H1 (cell line): ENCODE measurements around the gene GTF2A1L. TPM values are rescaled to one million over a fixed set of nuclear protein-coding genes. Genes with fewer than 3 reads are reported as not detected.

Source experiments
- GABPA ChIP-seq: IDR thresholded peaks from 2 replicates; pipeline ENCODE4 v1.6.1; 2011; ENCODE audit warnings: mild to moderate bottlenecking, low read length, moderate library complexity, borderline replicate concordance; ENCODE audit not compliant: insufficient read depth
- JUND ChIP-seq: IDR thresholded peaks from 2 replicates; pipeline ENCODE4 v1.6.1; 2011; ENCODE audit warnings: mild to moderate bottlenecking, improper control_type of control experiment, low read length
- SRF ChIP-seq: IDR thresholded peaks from 2 replicates; pipeline ENCODE4 v1.6.1; 2011; ENCODE audit warnings: mild to moderate bottlenecking, low read depth, low read length, moderate library complexity
- polyA plus RNA-seq, 7 experiments: library from polyadenylated mRNA; depleted of rRNA in 3 of 7; stranded (reverse) in 5 of 7; unstranded in 2 of 7; fragments of >200 nt in 5 of 7; fragments of 200-250 nt in 2 of 7; gene quantifications; 1 replicate in 5 of 7; 2 replicates in 1 of 7; 4 replicates in 1 of 7; pipeline versions ENCODE4 v1.2.1 to v1.2.3, GENCODE V29; 2011 to 2013; ENCODE audit warnings: missing spikeins in 2 of 7, mixed read lengths in 2 of 7
- total RNA-seq: library from RNA; stranded (reverse); fragmentation: NEBNext Ultra II Directional; extraction: Animal tissue kit (Norgen Biotek cat#: 25700); gene quantifications from 2 replicates; pipeline ENCODE4 v1.2.1, GENCODE V29; 2021
- TF ChIP-seq, protein P1 (sequence below): fragments of 300-600 bp; sonication (generic); IDR thresholded peaks from 2 replicates; pipeline ENCODE4 v1.7.1; 2012; ENCODE audit warnings: low read length, moderate library complexity, mild to moderate bottlenecking, inconsistent platforms; ENCODE audit not compliant: insufficient replicate concordance

GTF2A1L gene
- total and polyA plus RNA-seq, 2 of the 8 experiments (the other 6 are each of a cell fraction or from before 2014, with no cell fraction given) = 0.18 TPM; not detected in 1

DNA sequence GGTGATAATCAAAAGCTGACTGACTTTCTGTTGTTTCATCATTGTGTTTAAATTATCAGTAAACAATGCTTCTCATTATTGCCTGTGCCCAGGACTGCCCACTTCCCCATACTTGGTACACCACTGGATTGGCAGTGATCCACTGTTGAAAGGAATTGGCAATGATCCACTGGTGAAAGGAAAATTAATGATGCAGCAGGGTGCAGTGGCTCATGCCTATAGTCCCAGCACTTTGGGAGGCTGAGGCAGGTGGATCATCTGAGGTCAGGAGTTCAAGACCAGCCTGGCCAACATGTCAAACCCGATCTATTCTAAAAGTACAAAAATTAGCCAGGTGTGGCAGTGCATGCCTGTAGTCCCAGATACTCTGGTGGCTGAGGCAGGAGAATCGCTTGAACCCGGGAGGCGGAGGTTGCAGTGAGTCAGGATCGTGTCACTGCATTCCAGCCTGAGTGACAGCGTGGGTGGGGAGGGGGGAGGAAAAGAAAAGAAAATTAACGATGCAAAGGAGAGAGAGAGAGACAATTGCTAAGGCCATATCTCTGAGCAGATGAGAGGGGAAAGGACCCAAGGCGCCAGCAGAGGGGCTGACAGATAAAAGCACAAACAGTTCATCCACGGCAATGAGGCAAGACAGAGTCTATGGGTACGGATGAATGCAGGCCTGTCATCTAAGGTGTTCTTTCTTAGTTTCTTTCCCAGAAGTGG, 10.2 kb upstream of the GTF2A1L start (continued):
- TF ChIP-seq SRF = no peak
- TF ChIP-seq, protein P1, sequence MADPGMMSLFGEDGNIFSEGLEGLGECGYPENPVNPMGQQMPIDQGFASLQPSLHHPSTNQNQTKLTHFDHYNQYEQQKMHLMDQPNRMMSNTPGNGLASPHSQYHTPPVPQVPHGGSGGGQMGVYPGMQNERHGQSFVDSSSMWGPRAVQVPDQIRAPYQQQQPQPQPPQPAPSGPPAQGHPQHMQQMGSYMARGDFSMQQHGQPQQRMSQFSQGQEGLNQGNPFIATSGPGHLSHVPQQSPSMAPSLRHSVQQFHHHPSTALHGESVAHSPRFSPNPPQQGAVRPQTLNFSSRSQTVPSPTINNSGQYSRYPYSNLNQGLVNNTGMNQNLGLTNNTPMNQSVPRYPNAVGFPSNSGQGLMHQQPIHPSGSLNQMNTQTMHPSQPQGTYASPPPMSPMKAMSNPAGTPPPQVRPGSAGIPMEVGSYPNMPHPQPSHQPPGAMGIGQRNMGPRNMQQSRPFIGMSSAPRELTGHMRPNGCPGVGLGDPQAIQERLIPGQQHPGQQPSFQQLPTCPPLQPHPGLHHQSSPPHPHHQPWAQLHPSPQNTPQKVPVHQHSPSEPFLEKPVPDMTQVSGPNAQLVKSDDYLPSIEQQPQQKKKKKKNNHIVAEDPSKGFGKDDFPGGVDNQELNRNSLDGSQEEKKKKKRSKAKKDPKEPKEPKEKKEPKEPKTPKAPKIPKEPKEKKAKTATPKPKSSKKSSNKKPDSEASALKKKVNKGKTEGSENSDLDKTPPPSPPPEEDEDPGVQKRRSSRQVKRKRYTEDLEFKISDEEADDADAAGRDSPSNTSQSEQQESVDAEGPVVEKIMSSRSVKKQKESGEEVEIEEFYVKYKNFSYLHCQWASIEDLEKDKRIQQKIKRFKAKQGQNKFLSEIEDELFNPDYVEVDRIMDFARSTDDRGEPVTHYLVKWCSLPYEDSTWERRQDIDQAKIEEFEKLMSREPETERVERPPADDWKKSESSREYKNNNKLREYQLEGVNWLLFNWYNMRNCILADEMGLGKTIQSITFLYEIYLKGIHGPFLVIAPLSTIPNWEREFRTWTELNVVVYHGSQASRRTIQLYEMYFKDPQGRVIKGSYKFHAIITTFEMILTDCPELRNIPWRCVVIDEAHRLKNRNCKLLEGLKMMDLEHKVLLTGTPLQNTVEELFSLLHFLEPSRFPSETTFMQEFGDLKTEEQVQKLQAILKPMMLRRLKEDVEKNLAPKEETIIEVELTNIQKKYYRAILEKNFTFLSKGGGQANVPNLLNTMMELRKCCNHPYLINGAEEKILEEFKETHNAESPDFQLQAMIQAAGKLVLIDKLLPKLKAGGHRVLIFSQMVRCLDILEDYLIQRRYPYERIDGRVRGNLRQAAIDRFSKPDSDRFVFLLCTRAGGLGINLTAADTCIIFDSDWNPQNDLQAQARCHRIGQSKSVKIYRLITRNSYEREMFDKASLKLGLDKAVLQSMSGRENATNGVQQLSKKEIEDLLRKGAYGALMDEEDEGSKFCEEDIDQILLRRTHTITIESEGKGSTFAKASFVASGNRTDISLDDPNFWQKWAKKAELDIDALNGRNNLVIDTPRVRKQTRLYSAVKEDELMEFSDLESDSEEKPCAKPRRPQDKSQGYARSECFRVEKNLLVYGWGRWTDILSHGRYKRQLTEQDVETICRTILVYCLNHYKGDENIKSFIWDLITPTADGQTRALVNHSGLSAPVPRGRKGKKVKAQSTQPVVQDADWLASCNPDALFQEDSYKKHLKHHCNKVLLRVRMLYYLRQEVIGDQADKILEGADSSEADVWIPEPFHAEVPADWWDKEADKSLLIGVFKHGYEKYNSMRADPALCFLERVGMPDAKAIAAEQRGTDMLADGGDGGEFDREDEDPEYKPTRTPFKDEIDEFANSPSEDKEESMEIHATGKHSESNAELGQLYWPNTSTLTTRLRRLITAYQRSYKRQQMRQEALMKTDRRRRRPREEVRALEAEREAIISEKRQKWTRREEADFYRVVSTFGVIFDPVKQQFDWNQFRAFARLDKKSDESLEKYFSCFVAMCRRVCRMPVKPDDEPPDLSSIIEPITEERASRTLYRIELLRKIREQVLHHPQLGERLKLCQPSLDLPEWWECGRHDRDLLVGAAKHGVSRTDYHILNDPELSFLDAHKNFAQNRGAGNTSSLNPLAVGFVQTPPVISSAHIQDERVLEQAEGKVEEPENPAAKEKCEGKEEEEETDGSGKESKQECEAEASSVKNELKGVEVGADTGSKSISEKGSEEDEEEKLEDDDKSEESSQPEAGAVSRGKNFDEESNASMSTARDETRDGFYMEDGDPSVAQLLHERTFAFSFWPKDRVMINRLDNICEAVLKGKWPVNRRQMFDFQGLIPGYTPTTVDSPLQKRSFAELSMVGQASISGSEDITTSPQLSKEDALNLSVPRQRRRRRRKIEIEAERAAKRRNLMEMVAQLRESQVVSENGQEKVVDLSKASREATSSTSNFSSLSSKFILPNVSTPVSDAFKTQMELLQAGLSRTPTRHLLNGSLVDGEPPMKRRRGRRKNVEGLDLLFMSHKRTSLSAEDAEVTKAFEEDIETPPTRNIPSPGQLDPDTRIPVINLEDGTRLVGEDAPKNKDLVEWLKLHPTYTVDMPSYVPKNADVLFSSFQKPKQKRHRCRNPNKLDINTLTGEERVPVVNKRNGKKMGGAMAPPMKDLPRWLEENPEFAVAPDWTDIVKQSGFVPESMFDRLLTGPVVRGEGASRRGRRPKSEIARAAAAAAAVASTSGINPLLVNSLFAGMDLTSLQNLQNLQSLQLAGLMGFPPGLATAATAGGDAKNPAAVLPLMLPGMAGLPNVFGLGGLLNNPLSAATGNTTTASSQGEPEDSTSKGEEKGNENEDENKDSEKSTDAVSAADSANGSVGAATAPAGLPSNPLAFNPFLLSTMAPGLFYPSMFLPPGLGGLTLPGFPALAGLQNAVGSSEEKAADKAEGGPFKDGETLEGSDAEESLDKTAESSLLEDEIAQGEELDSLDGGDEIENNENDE = no peak
- no peak for TF ChIP-seq JUND
- no peak for TF ChIP-seq GABPA
